H1 (cell line): ENCODE measurements around the gene CPE. TPM values are rescaled to one million over a fixed set of nuclear protein-coding genes. Genes with fewer than 3 reads are reported as not detected.

Experiments
- CTCF ChIA-PET: fragments of 300-600 bp; sonication (Branson Sonifier 250); formaldehyde crosslinking; loops from one replicate; lab custom pipeline; 2021; ENCODE audit not compliant: partially characterized antibody; lab: Charles Lee
- POLR2A ChIA-PET: fragments of 300-600 bp; sonication (Branson Sonifier 250); formaldehyde crosslinking; loops from one replicate; lab custom pipeline; 2021; ENCODE audit warnings: inconsistent platforms; ENCODE audit not compliant: partially characterized antibody; lab: Charles Lee
- DNase-seq, 2 experiments: peaks; one replicate each; pipeline versions ENCODE4 v3.0.0 to v3.0.0-alpha.2; 2010 to 2022; ENCODE audit warnings: low spot score in 2 of 2, low read depth in 1 of 2, mixed read lengths in 1 of 2
- FAIRE-seq: peaks from 2 replicates; lab custom pipeline; 2011; peaks lifted over from hg19 to GRCh38; lab: Jason Lieb, UNC
- H2AFZ ChIP-seq: 2 replicates; pipeline ENCODE4 v1.8.1; 2012; ENCODE audit warnings: low read length, inconsistent platforms
- H2AK5ac ChIP-seq: 2 replicates; pipeline ENCODE4 v1.6.1; 2013; ENCODE audit warnings: low read depth, low read length
- H2BK120ac ChIP-seq: replicated peaks from 2 replicates; pipeline ENCODE3; 2013; ENCODE audit warnings: low read depth, low read length, inconsistent platforms
- H2BK12ac ChIP-seq: 2 replicates; pipeline ENCODE4 v1.6.1; 2013; ENCODE audit warnings: low read depth, low read length
- H2BK15ac ChIP-seq: 2 replicates; pipeline ENCODE4 v1.6.1; 2013; ENCODE audit warnings: low read length
- H2BK20ac ChIP-seq: 2 replicates; pipeline ENCODE4 v1.6.1; 2013; ENCODE audit warnings: low read length
- H2BK5ac ChIP-seq: 2 replicates; pipeline ENCODE4 v1.6.1; 2013; ENCODE audit warnings: low read depth, low read length
- H3K14ac ChIP-seq: 2 replicates; pipeline ENCODE4 v1.6.1; 2013; ENCODE audit warnings: inconsistent platforms; ENCODE audit not compliant: insufficient read length
- H3K18ac ChIP-seq: 2 replicates; pipeline ENCODE4 v1.6.1; 2013; ENCODE audit warnings: low read length; ENCODE audit errors: extremely low read depth
- H3K23ac ChIP-seq: 2 replicates; pipeline ENCODE4 v1.6.1; 2013; ENCODE audit warnings: inconsistent platforms; ENCODE audit not compliant: insufficient read length
- H3K23me2 ChIP-seq: 2 replicates; pipeline ENCODE4 v1.6.1; 2013; ENCODE audit warnings: low read depth, low read length
- H3K27ac ChIP-seq: 2 replicates; pipeline ENCODE4 v1.6.1; 2011; ENCODE audit warnings: low read depth, low read length, inconsistent platforms
- H3K27me3 ChIP-seq, 4 experiments: replicated peaks in 1 of 4; 1 replicate in 1 of 4; 2 replicates in 3 of 4; pipeline versions ENCODE4 v1.6.1 to v1.8.1; 2011 to 2013; ENCODE audit warnings: low read length in 3 of 4, mild to moderate bottlenecking in 3 of 4, inconsistent platforms in 2 of 4, mixed read lengths in 2 of 4, moderate library complexity in 1 of 4; ENCODE audit not compliant: control insufficient read depth in 3 of 4, insufficient read depth in 3 of 4; ENCODE audit errors: extremely low read depth in 1 of 4
- H3K36me3 ChIP-seq, 4 experiments: 2 replicates each; pipeline versions ENCODE4 v1.6.1 to v1.8.1; 2011 to 2013; ENCODE audit warnings: mild to moderate bottlenecking in 4 of 4, low read length in 3 of 4, moderate library complexity in 2 of 4, control low read depth in 1 of 4, inconsistent platforms in 1 of 4; ENCODE audit not compliant: insufficient read depth in 4 of 4, control insufficient read depth in 2 of 4
- H3K4ac ChIP-seq: replicated peaks from 2 replicates; pipeline ENCODE3; 2013; ENCODE audit warnings: low read length, low read depth, mixed read lengths, inconsistent platforms; ENCODE audit not compliant: insufficient read length
- H3K4me1 ChIP-seq, 4 experiments: replicated peaks in 1 of 4; 1 replicate in 1 of 4; 2 replicates in 3 of 4; pipeline versions ENCODE4 v1.6.1 to v1.8.1; 2011 to 2013; ENCODE audit warnings: low read length in 3 of 4, inconsistent platforms in 2 of 4, mixed read lengths in 1 of 4; ENCODE audit not compliant: insufficient read depth in 4 of 4, control insufficient read depth in 3 of 4
- H3K4me2 ChIP-seq, 2 experiments: 2 replicates each; pipeline versions ENCODE4 v1.6.1 to v1.8.1; 2011 to 2013; ENCODE audit warnings: low read depth in 2 of 2, low read length in 2 of 2, control low read depth in 1 of 2, inconsistent platforms in 1 of 2, mild to moderate bottlenecking in 1 of 2; ENCODE audit not compliant: insufficient read depth in 1 of 2
- H3K4me3 ChIP-seq, 4 experiments: fragments of 200-600, 300-600 bp in 1 of 4; sonication (generic), shearing (Covaris generic), sonication (Bioruptor Twin) in 1 of 4; 2 replicates each; pipeline versions ENCODE4 v1.5.1 to v1.8.1; 2011 to 2016; ENCODE audit warnings: low read length in 4 of 4, low read depth in 3 of 4, control low read depth in 2 of 4, inconsistent platforms in 2 of 4, mild to moderate bottlenecking in 2 of 4, mixed read lengths in 1 of 4, moderate library complexity in 1 of 4; ENCODE audit not compliant: insufficient read depth in 2 of 4; ENCODE audit errors: extremely low read depth in 1 of 4
- H3K56ac ChIP-seq: replicated peaks from 2 replicates; pipeline ENCODE3; 2013; ENCODE audit warnings: low read depth, mild to moderate bottlenecking, mixed read lengths, low read length, inconsistent platforms; ENCODE audit not compliant: insufficient read length
- H3K79me1 ChIP-seq: 2 replicates; pipeline ENCODE4 v1.6.1; 2013; ENCODE audit warnings: low read depth, low read length, control low read depth
- H3K79me2 ChIP-seq, 2 experiments: 2 replicates each; pipeline versions ENCODE4 v1.6.1 to v1.8.1; 2012 to 2013; ENCODE audit warnings: low read length in 2 of 2, mild to moderate bottlenecking in 2 of 2, inconsistent platforms in 1 of 2; ENCODE audit not compliant: insufficient read depth in 2 of 2, control insufficient read depth in 1 of 2
- H3K9ac ChIP-seq, 4 experiments: replicated peaks in 1 of 4; 1 replicate in 1 of 4; 2 replicates in 3 of 4; pipeline versions ENCODE4 v1.6.1 to v1.8.1; 2011 to 2013; ENCODE audit warnings: low read depth in 3 of 4, low read length in 3 of 4, control low read depth in 2 of 4, mild to moderate bottlenecking in 2 of 4, moderate library complexity in 2 of 4, inconsistent platforms in 1 of 4; ENCODE audit errors: extremely low read depth in 1 of 4
- H3K9me3 ChIP-seq, 2 experiments: 2 replicates each; pipeline versions ENCODE4 v1.6.1 to v1.8.1; 2012 to 2013; ENCODE audit warnings: mild to moderate bottlenecking in 2 of 2, moderate library complexity in 2 of 2, control low read depth in 1 of 2, inconsistent platforms in 1 of 2, low read depth in 1 of 2, low read length in 1 of 2, mixed read lengths in 1 of 2; ENCODE audit not compliant: insufficient read depth in 2 of 2
- H4K20me1 ChIP-seq, 2 experiments: replicated peaks in 1 of 2; 2 replicates each; pipeline versions ENCODE3 to v1.8.1; 2011 to 2013; ENCODE audit warnings: inconsistent platforms in 2 of 2, low read length in 2 of 2, mild to moderate bottlenecking in 1 of 2; ENCODE audit not compliant: insufficient read depth in 2 of 2, control insufficient read depth in 1 of 2
- H4K5ac ChIP-seq: 2 replicates; pipeline ENCODE4 v1.6.1; 2013; ENCODE audit warnings: low read length, low read depth, mixed read lengths, inconsistent platforms; ENCODE audit not compliant: insufficient read length
- H4K8ac ChIP-seq: 2 replicates; pipeline ENCODE4 v1.8.0; 2013; ENCODE audit warnings: mild to moderate bottlenecking, moderate library complexity, low read length, inconsistent platforms; ENCODE audit not compliant: insufficient read depth; ENCODE audit errors: extremely low read depth
- H4K91ac ChIP-seq: replicated peaks from 2 replicates; pipeline ENCODE3; 2013; ENCODE audit warnings: low read length, mixed read lengths, inconsistent platforms; ENCODE audit not compliant: insufficient read length
- ASH2L ChIP-seq: fragments of 200-600, 300-600 bp; sonication (generic); IDR thresholded peaks from one replicate; pipeline ENCODE4 v1.7.1; 2017; ENCODE audit warnings: low read length
- CREB1 ChIP-seq: IDR thresholded peaks from 2 replicates; pipeline ENCODE4 v1.6.1; 2012; ENCODE audit warnings: inconsistent platforms
- EGR1 ChIP-seq: IDR thresholded peaks from 2 replicates; pipeline ENCODE4 v1.6.1; 2011; ENCODE audit warnings: low read depth, low read length, borderline replicate concordance
- GABPA ChIP-seq: IDR thresholded peaks from 2 replicates; pipeline ENCODE4 v1.6.1; 2011; ENCODE audit warnings: mild to moderate bottlenecking, low read length, moderate library complexity, borderline replicate concordance; ENCODE audit not compliant: insufficient read depth
- HDAC6 ChIP-seq: IDR thresholded peaks from one replicate; pipeline ENCODE4 v1.7.1; 2012; ENCODE audit warnings: low read depth, mild to moderate bottlenecking, inconsistent platforms, low read length, moderate library complexity
- KDM5A ChIP-seq: fragments of 200-600 bp; IDR thresholded peaks from 2 replicates; pipeline ENCODE4 v1.7.1; 2012; ENCODE audit warnings: mild to moderate bottlenecking, low read length, inconsistent platforms, mixed read lengths
- MAFK ChIP-seq: IDR thresholded peaks from 2 replicates; pipeline ENCODE4 v1.6.1; 2012; ENCODE audit warnings: low read depth, mild to moderate bottlenecking, improper control_type of control experiment, low read length
- NANOG ChIP-seq: IDR thresholded peaks from 2 replicates; pipeline ENCODE4 v1.6.1; 2011; ENCODE audit warnings: low read length, low read depth, mild to moderate bottlenecking, inconsistent platforms; ENCODE audit not compliant: insufficient read depth, poor library complexity, severe bottlenecking
- SIRT6 ChIP-seq: IDR thresholded peaks from one replicate; pipeline ENCODE4 v1.7.1; 2012; ENCODE audit warnings: low read length, inconsistent platforms
- TAF1 ChIP-seq: IDR thresholded peaks from 2 replicates; pipeline ENCODE4 v1.6.1; 2011; ENCODE audit warnings: mild to moderate bottlenecking, low read depth, low read length
- ZNF274 ChIP-seq: IDR thresholded peaks from 2 replicates; pipeline ENCODE4 v1.7.0; 2012; ENCODE audit warnings: low read length, borderline replicate concordance; ENCODE audit errors: extremely low read depth
- WGBS, 2 experiments: shearing (Covaris generic) in 1 of 2; methylation state at CpG; one replicate each; pipeline versions ENCODE4 v1.1.6 to v1.1.7; 2013 to 2015; ENCODE audit warnings: low lambda C conversion rate in 2 of 2, mixed read lengths in 2 of 2, inconsistent platforms in 1 of 2, low coverage in 1 of 2, missing lambda C conversion rate in 1 of 2; ENCODE audit not compliant: insufficient replicate concordance in 2 of 2, insufficient coverage in 1 of 2, insufficient read length in 1 of 2; ENCODE audit errors: extremely low coverage in 1 of 2, missing lambda C conversion rate in 1 of 2; 5-methylcytosine and 5-hydroxymethylcytosine counted together
- polyA plus RNA-seq, 7 experiments: library from polyadenylated mRNA; depleted of rRNA in 3 of 7; stranded (reverse) in 5 of 7; unstranded in 2 of 7; fragments of >200 nt in 5 of 7; fragments of 200-250 nt in 2 of 7; gene quantifications; 1 replicate in 5 of 7; 2 replicates in 1 of 7; 4 replicates in 1 of 7; pipeline versions ENCODE4 v1.2.1 to v1.2.3, GENCODE V29; 2011 to 2013; ENCODE audit warnings: missing spikeins in 2 of 7, mixed read lengths in 2 of 7
- total RNA-seq: library from RNA; stranded (reverse); fragmentation: NEBNext Ultra II Directional; extraction: Animal tissue kit (Norgen Biotek cat#: 25700); gene quantifications from 2 replicates; pipeline ENCODE4 v1.2.1, GENCODE V29; 2021

The CPE gene
- total and polyA plus RNA-seq, 2 of the 8 experiments (the other 6 are each of a cell fraction or from before 2014, with no cell fraction given): 9.4 to 10.2 TPM

DNA sequence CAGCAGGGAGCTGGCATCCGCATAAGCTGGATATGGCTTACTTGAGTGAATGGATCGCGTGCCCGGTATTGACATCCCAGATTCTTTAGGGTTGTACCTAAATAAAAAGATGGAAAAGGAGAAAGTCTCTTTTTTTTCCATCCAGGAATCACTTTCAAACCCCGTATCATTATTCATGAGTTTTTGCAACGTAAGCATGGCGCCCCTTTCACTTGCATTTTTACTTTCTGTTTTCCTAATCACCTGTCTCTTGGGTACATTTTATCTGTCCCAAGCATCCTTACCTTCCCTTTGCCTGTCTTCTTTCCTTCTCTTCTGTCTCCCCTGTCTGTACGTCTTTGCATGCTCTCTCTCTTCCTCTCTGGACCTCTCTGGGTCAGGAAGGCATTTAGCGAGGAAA, 128.6 kb downstream of the CPE start:
- no peak overlapping the region for H2BK12ac ChIP-seq
- H3K36me3 ChIP-seq: no peaks in the 10 kb centered on the region
- no peak overlapping the region for H2BK120ac ChIP-seq
- 92% methylated on average over 9 of the region's 9 CpGs; no CpG with 5 or more reads in 1 of the 2 experiments for WGBS, 2 experiments
- no peak overlapping the region for H2BK5ac ChIP-seq
- no peak overlapping the region for H3K56ac ChIP-seq
- no peak overlapping the region for H2BK20ac ChIP-seq
- no peak overlapping the region for H3K18ac ChIP-seq
- FAIRE-seq: no peak
- no peaks in the 10 kb centered on the region; the same call in 1 of the 2 replicates for H3K23me2 ChIP-seq
- ChIA-PET POLR2A (no interaction called here), CTCF (interaction anchor here (1.1 kb wide), 1 partner anchor 14 kb away, joined by 4 read pairs; no protein-coding TSS in a partner anchor)
- H4K8ac ChIP-seq: no peak overlapping the region
- H3K4me1 ChIP-seq: no peaks in the 10 kb centered on the region
- H3K4me3 ChIP-seq: no peak overlapping the region
- no peak overlapping the region for H3K27ac ChIP-seq
- no peak overlapping the region for H3K4me2 ChIP-seq
- no peaks in the 10 kb centered on the region for H3K27me3 ChIP-seq
- no peaks in the 10 kb centered on the region for H3K79me2 ChIP-seq
- no peak overlapping the region for H4K5ac ChIP-seq
- no peaks in the 10 kb centered on the region for H3K9me3 ChIP-seq
- no peak overlapping the region for H2AK5ac ChIP-seq
- no peak overlapping the region for H3K4ac ChIP-seq
- no peak overlapping the region for H2BK15ac ChIP-seq
- no peaks in the 10 kb centered on the region for H4K20me1 ChIP-seq
- no peak overlapping the region for H3K23ac ChIP-seq
- no peak overlapping the region for H4K91ac ChIP-seq
- no peak overlapping the region for H3K9ac ChIP-seq
- H2AFZ ChIP-seq: no peak overlapping the region
- H3K79me1 ChIP-seq: no peaks in the 10 kb centered on the region
- no peak for DNase-seq
- H3K14ac ChIP-seq: no peak overlapping the region
- TF ChIP-seq EGR1: no peak
- TF ChIP-seq MAFK: no peak
- TF ChIP-seq ASH2L: no peak
- TF ChIP-seq GABPA: no peak
- no peak for TF ChIP-seq KDM5A
- TF ChIP-seq SIRT6: no peak
- no peak for TF ChIP-seq TAF1
- TF ChIP-seq CREB1: no peak
- TF ChIP-seq NANOG: no peak
- no peak for TF ChIP-seq ZNF274
- TF ChIP-seq HDAC6: no peak
